IMR-90 (cell line): ENCODE data around the gene UGT8. TPM values are rescaled to one million over a fixed set of nuclear protein-coding genes. Genes with fewer than 3 reads are reported as not detected.

Source experiments
- ATAC-seq: fragments of 200-7000 bp; cut with Tn5 transposase; 2 replicates; pipeline ENCODE4 v1.9.1; 2020; ENCODE audit warnings: low read depth, mild to moderate bottlenecking, moderate library complexity
- BruUV-seq: library from RNA; stranded (reverse); fragments of 400-500 nt; replicated peaks from 2 replicates; lab custom pipeline; 2021; lab: Mats Ljungman, UMichigan
- CTCF ChIA-PET: fragments of 300-600 bp; formaldehyde crosslinking; extraction: SDS; loops from one replicate; lab custom pipeline; 2021; ENCODE audit warnings: antibody characterized with exemption; lab: Yijun Ruan, JAX
- POLR2A ChIA-PET: fragments of 300-600 bp; sonication (Branson Sonifier 250); formaldehyde crosslinking; loops from one replicate; lab custom pipeline; 2022; ENCODE audit warnings: antibody characterized with exemption; ENCODE audit not compliant: unreplicated experiment; lab: Charles Lee
- DNase-seq: peaks from one replicate; pipeline ENCODE4 v3.0.0; 2013
- H2AFZ ChIP-seq: replicated peaks from 2 replicates; pipeline ENCODE3; 2013; ENCODE audit warnings: low read length, mild to moderate bottlenecking; ENCODE audit not compliant: poor library complexity
- H2AK5ac ChIP-seq: 2 replicates; pipeline ENCODE4 v1.6.1; 2013; ENCODE audit warnings: low read depth, low read length, inconsistent platforms
- H2AK9ac ChIP-seq: replicated peaks from 2 replicates; pipeline ENCODE3; 2013; ENCODE audit warnings: mild to moderate bottlenecking, low read depth, low read length, moderate library complexity; ENCODE audit not compliant: poor library complexity
- H2BK120ac ChIP-seq: 2 replicates; pipeline ENCODE4 v1.6.1; 2013; ENCODE audit warnings: low read depth, low read length, inconsistent platforms
- H2BK15ac ChIP-seq: 3 replicates; pipeline ENCODE4 v1.6.1; 2013; ENCODE audit warnings: low read depth, low read length, inconsistent platforms
- H2BK20ac ChIP-seq: 2 replicates; pipeline ENCODE4 v1.6.1; 2013; ENCODE audit warnings: low read depth, mild to moderate bottlenecking, inconsistent platforms, low read length, moderate library complexity
- H2BK5ac ChIP-seq: 2 replicates; pipeline ENCODE4 v1.6.1; 2013; ENCODE audit warnings: mild to moderate bottlenecking, low read depth, low read length, inconsistent platforms; ENCODE audit not compliant: poor library complexity, severe bottlenecking
- H3K14ac ChIP-seq: replicated peaks from 2 replicates; pipeline ENCODE4 v1.6.1; 2013; ENCODE audit warnings: low read depth, low read length, inconsistent platforms
- H3K18ac ChIP-seq: 2 replicates; pipeline ENCODE4 v1.6.1; 2013; ENCODE audit warnings: low read depth, low read length, control low read depth
- H3K23ac ChIP-seq: 2 replicates; pipeline ENCODE4 v1.6.1; 2013; ENCODE audit warnings: low read depth, low read length, inconsistent platforms
- H3K27ac ChIP-seq: 2 replicates; pipeline ENCODE4 v1.5.1; 2013; ENCODE audit warnings: mild to moderate bottlenecking, control low read depth, low read length; ENCODE audit not compliant: insufficient read depth
- H3K27me3 ChIP-seq: 2 replicates; pipeline ENCODE4 v1.6.1; 2013; ENCODE audit warnings: low read length; ENCODE audit not compliant: control insufficient read depth, insufficient read depth
- H3K36me3 ChIP-seq: 2 replicates; pipeline ENCODE4 v1.6.1; 2013; ENCODE audit warnings: low read length, mixed read lengths; ENCODE audit not compliant: control insufficient read depth, insufficient read depth
- H3K4ac ChIP-seq: 2 replicates; pipeline ENCODE4 v1.6.1; 2013; ENCODE audit warnings: low read depth, low read length, inconsistent platforms
- H3K4me1 ChIP-seq: 2 replicates; pipeline ENCODE4 v1.6.1; 2013; ENCODE audit warnings: low read length, mixed read lengths; ENCODE audit not compliant: control insufficient read depth, insufficient read depth
- H3K4me2 ChIP-seq: 2 replicates; pipeline ENCODE4 v1.6.1; 2013; ENCODE audit warnings: low read depth, mild to moderate bottlenecking, control low read depth, low read length, moderate library complexity
- H3K4me3 ChIP-seq: 2 replicates; pipeline ENCODE4 v1.5.1; 2013; ENCODE audit warnings: low read depth, mild to moderate bottlenecking, control low read depth, low read length, moderate library complexity; ENCODE audit not compliant: insufficient read depth
- H3K56ac ChIP-seq: 2 replicates; pipeline ENCODE4 v1.6.1; 2013; ENCODE audit warnings: low read length, inconsistent platforms; ENCODE audit not compliant: insufficient read depth; ENCODE audit errors: extremely low read depth
- H3K79me1 ChIP-seq, 2 experiments: 2 replicates each; pipeline ENCODE4 v1.6.1; 2013; ENCODE audit warnings: low read length in 2 of 2, inconsistent platforms in 1 of 2, low read depth in 1 of 2
- H3K9ac ChIP-seq: 2 replicates; pipeline ENCODE4 v1.6.1; 2013; ENCODE audit warnings: low read depth, low read length, control low read depth
- H3K9me1 ChIP-seq: 2 replicates; pipeline ENCODE4 v1.6.1; 2013; ENCODE audit warnings: low read length, inconsistent platforms; ENCODE audit not compliant: insufficient read depth
- H3K9me3 ChIP-seq: 2 replicates; pipeline ENCODE4 v1.6.1; 2013; ENCODE audit warnings: low read length; ENCODE audit not compliant: control insufficient read depth, insufficient read depth
- H4K20me1 ChIP-seq: 2 replicates; pipeline ENCODE4 v1.6.1; 2013; ENCODE audit warnings: low read length, inconsistent platforms; ENCODE audit not compliant: insufficient read depth
- H4K5ac ChIP-seq: 2 replicates; pipeline ENCODE4 v1.6.1; 2013; ENCODE audit warnings: mild to moderate bottlenecking, low read depth, low read length, control low read depth
- H4K8ac ChIP-seq, 2 experiments: 2 replicates each; pipeline ENCODE4 v1.6.1; 2013; ENCODE audit warnings: low read depth in 2 of 2, low read length in 2 of 2, control low read depth in 1 of 2, inconsistent platforms in 1 of 2
- H4K91ac ChIP-seq: 2 replicates; pipeline ENCODE4 v1.6.1; 2013; ENCODE audit warnings: low read depth, low read length, inconsistent platforms; ENCODE audit not compliant: insufficient read depth
- BHLHE40 ChIP-seq: fragments of 150-350 bp; IDR thresholded peaks from 2 replicates; pipeline ENCODE4 v1.6.1; 2016; ENCODE audit warnings: mild to moderate bottlenecking, low read depth, low read length
- CHD1 ChIP-seq: IDR thresholded peaks from 2 replicates; pipeline ENCODE4 v1.6.1; 2012; ENCODE audit warnings: low read depth, low read length, improper control_type of control experiment
- ELK1 ChIP-seq: fragments of 150-350 bp; IDR thresholded peaks from 2 replicates; pipeline ENCODE4 v1.6.1; 2016; ENCODE audit warnings: low read depth, mild to moderate bottlenecking, low read length, moderate library complexity, borderline replicate concordance
- FOS ChIP-seq: fragments of 150-350 bp; IDR thresholded peaks from 2 replicates; pipeline ENCODE4 v1.6.1; 2016; ENCODE audit warnings: low read depth, low read length
- MAFK ChIP-seq: IDR thresholded peaks from 2 replicates; pipeline ENCODE4 v1.6.1; 2012; ENCODE audit warnings: low read depth, low read length, improper control_type of control experiment
- MAZ ChIP-seq: IDR thresholded peaks from 2 replicates; pipeline ENCODE4 v1.6.1; 2012; ENCODE audit warnings: low read depth, mild to moderate bottlenecking, low read length, improper control_type of control experiment, moderate library complexity, borderline replicate concordance
- MXI1 ChIP-seq: IDR thresholded peaks from 2 replicates; pipeline ENCODE4 v1.6.1; 2012; ENCODE audit warnings: low read depth, mild to moderate bottlenecking, low read length, moderate library complexity, borderline replicate concordance
- POLR2A ChIP-seq: IDR thresholded peaks from 2 replicates; pipeline ENCODE4 v1.6.1; 2012; ENCODE audit warnings: mild to moderate bottlenecking, low read depth, low read length
- RAD21 ChIP-seq: IDR thresholded peaks from 2 replicates; pipeline ENCODE4 v1.6.1; 2012; ENCODE audit warnings: low read length, improper control_type of control experiment
- RCOR1 ChIP-seq: IDR thresholded peaks from 2 replicates; pipeline ENCODE4 v1.6.1; 2012; ENCODE audit warnings: mild to moderate bottlenecking, low read length, improper control_type of control experiment; ENCODE audit not compliant: insufficient replicate concordance
- RFX5 ChIP-seq: IDR thresholded peaks from 2 replicates; pipeline ENCODE4 v1.8.0; 2012; ENCODE audit warnings: low read depth, mild to moderate bottlenecking, low read length, moderate library complexity
- SMC3 ChIP-seq: fragments of 150-350 bp; IDR thresholded peaks from 2 replicates; pipeline ENCODE4 v1.6.1; 2016; ENCODE audit warnings: low read depth, mild to moderate bottlenecking, antibody characterized with exemption, low read length, moderate library complexity
- WGBS, 2 experiments: methylation state at CpG; one replicate each; pipeline versions ENCODE4 v1.1.5 to v1.1.7; 2013; ENCODE audit warnings: missing lambda C conversion rate in 2 of 2; ENCODE audit not compliant: insufficient read length in 1 of 2; ENCODE audit errors: extremely low coverage in 2 of 2; 5-methylcytosine and 5-hydroxymethylcytosine counted together
- dilution Hi-C: fragments of 300-500 bp; cut with HindIII; formaldehyde crosslinking; loops from one replicate; pipeline ENCODE4 v1.14.3; 2018; ENCODE audit warnings: low sequenced_read_pairs; ENCODE audit not compliant: unreplicated experiment
- in situ Hi-C: fragments of 300-500 bp; cut with MboI; formaldehyde crosslinking; loops from 3 replicates; pipeline ENCODE4 v1.14.3; 2019; ENCODE audit warnings: low sequenced_read_pairs, inconsistent platforms, mixed read lengths
- intact Hi-C: fragments of 100-400 bp; cut with micrococcal nuclease; formaldehyde crosslinking; loops from 2 replicates; pipeline ENCODE4 v1.10.0; 2022
- polyA plus RNA-seq, 3 experiments: library from polyadenylated mRNA; depleted of rRNA; stranded (reverse); fragments of >200 nt; gene quantifications; 2 replicates each; pipeline ENCODE4 v1.2.3, GENCODE V29; 2012; ENCODE audit warnings: low replicate concordance in 1 of 3
- total RNA-seq: library from RNA; depleted of rRNA; stranded (reverse); fragments of >200 nt; gene quantifications from 2 replicates; pipeline ENCODE4 v1.2.3, GENCODE V29; 2012
- TF ChIP-seq, protein P1 (sequence below): conservative IDR thresholded peaks from 2 replicates; pipeline ENCODE4 v1.5.1; 2012; ENCODE audit warnings: mild to moderate bottlenecking, low read depth, low read length, improper control_type of control experiment
- TF ChIP-seq, protein P2 (sequence below): fragments of 150-350 bp; IDR thresholded peaks from 2 replicates; pipeline ENCODE4 v1.6.1; 2017; ENCODE audit warnings: mild to moderate bottlenecking, antibody characterized with exemption, low read length, low read depth

The UGT8 gene
- total and polyA plus RNA-seq, 2 of the 4 experiments (the other 2 are of a cell fraction): not detected

DNA sequence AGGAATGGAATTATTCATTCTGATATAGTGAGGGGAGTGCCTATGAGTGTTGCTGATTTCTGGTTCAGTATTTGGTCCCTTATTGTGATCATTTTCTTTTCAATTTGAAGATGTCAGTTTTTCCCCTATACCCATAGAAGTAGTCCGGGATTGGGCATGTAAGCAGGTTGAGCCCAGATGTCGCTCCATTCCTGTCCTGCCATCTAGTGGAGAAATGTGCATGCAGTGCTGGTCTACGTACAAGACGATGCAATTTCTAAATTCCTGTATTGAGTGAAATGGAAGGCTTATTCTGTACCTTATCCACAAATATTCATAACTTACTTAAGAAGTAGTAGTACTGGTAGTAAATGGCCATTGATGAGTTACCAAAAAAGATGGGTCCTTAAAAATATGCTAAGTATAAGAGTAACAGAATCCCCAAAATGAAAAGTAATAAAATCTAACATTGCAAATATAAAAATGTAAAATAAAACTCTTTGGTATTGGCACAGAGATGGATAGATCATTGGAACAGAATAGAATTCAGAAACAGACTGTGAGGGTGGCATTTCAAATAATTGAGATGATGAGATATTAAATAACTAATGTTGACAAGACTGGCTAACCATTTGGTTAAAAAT lies 60.9 kb downstream of the UGT8 start:
- Histone ChIP-seq H3K4me3 (no peak overlapping the region), H2BK15ac (no peak overlapping the region), H4K5ac (no peak overlapping the region), H3K14ac (no peak overlapping the region), H3K27me3 (no peaks in the 10 kb centered on the region), H3K18ac (no peak overlapping the region), H4K91ac (no peak overlapping the region), H3K9ac (no peak overlapping the region), H3K4me1 (no peaks in the 10 kb centered on the region), H3K36me3 (no peaks in the 10 kb centered on the region), H3K4me2 (no peak overlapping the region), H3K27ac (no peak overlapping the region), H4K8ac (no peak overlapping the region), H4K20me1 (no peaks in the 10 kb centered on the region), H3K9me3 (no peaks in the 10 kb centered on the region), H3K79me1 (no peaks in the 10 kb centered on the region), H3K4ac (no peak overlapping the region), H2BK5ac (no peak overlapping the region), H3K23ac (no peak overlapping the region), H2AK5ac (no peak overlapping the region), H3K56ac (no peak overlapping the region), H3K9me1 (no peaks in the 10 kb centered on the region), H2AK9ac (no peak overlapping the region), H2BK120ac (no peak overlapping the region), H2BK20ac (no peak overlapping the region), H2AFZ (no peak overlapping the region)
- in situ Hi-C loops (loop anchor here (10.0 kb wide), 1 partner anchor 265 kb away; no protein-coding TSS in a partner anchor), dilution Hi-C loops (no loop called here), intact Hi-C loops (loop anchor here (1.0 kb wide), 1 partner anchor 273 kb away; no protein-coding TSS in a partner anchor)
- peak; percentile 64 for DNase-seq
- TF ChIP-seq MXI1: no peak
- TF ChIP-seq RAD21: peak; percentile 56; the same call in 1 of the 2 replicates
- TF ChIP-seq, protein P1, sequence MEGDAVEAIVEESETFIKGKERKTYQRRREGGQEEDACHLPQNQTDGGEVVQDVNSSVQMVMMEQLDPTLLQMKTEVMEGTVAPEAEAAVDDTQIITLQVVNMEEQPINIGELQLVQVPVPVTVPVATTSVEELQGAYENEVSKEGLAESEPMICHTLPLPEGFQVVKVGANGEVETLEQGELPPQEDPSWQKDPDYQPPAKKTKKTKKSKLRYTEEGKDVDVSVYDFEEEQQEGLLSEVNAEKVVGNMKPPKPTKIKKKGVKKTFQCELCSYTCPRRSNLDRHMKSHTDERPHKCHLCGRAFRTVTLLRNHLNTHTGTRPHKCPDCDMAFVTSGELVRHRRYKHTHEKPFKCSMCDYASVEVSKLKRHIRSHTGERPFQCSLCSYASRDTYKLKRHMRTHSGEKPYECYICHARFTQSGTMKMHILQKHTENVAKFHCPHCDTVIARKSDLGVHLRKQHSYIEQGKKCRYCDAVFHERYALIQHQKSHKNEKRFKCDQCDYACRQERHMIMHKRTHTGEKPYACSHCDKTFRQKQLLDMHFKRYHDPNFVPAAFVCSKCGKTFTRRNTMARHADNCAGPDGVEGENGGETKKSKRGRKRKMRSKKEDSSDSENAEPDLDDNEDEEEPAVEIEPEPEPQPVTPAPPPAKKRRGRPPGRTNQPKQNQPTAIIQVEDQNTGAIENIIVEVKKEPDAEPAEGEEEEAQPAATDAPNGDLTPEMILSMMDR: peak; percentile 67
- TF ChIP-seq, protein P2, sequence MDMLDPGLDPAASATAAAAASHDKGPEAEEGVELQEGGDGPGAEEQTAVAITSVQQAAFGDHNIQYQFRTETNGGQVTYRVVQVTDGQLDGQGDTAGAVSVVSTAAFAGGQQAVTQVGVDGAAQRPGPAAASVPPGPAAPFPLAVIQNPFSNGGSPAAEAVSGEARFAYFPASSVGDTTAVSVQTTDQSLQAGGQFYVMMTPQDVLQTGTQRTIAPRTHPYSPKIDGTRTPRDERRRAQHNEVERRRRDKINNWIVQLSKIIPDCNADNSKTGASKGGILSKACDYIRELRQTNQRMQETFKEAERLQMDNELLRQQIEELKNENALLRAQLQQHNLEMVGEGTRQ: no peak
- TF ChIP-seq RCOR1: no peak
- no peak for TF ChIP-seq ELK1
- no peak for TF ChIP-seq MAFK
- TF ChIP-seq RFX5: no peak
- TF ChIP-seq POLR2A: no peak
- TF ChIP-seq BHLHE40: no peak
- no peak for TF ChIP-seq CHD1
- TF ChIP-seq FOS: no peak
- TF ChIP-seq MAZ: no peak
- TF ChIP-seq SMC3: peak; percentile 62
- POLR2A ChIA-PET: no interaction called here
- WGBS, 2 experiments: no CpG with 5 or more reads among the region's 4 CpGs
- CTCF ChIA-PET: interaction anchor here (1.0 kb wide), 1 partner anchor 10 kb away, joined by 4 read pairs; no protein-coding TSS in a partner anchor
- no TSS peak for BruUV-seq
- ATAC-seq: peak; percentile 92
